Keratinocyte (primary cell): ENCODE data around the gene CCSER1. TPM values are rescaled to one million over a fixed set of nuclear protein-coding genes. Genes with fewer than 3 reads are reported as not detected.

Experiments
- DNase-seq: peaks from one replicate; pipeline ENCODE4 v3.0.0-alpha.2; 2011; ENCODE audit warnings: low read depth, missing footprints, low spot score
- FAIRE-seq: peaks from 2 replicates; lab custom pipeline; 2011; peaks lifted over from hg19 to GRCh38; lab: Jason Lieb, UNC
- H2AFZ ChIP-seq: 2 replicates; pipeline ENCODE4 v1.6.0; 2012; ENCODE audit warnings: low read length, control low read depth, inconsistent platforms; ENCODE audit not compliant: control insufficient read depth
- H3K27ac ChIP-seq: 2 replicates; pipeline ENCODE4 v1.5.1; 2011; ENCODE audit warnings: low read length; ENCODE audit not compliant: control insufficient read depth, insufficient read depth
- H3K27me3 ChIP-seq: 3 replicates; pipeline ENCODE4 v1.6.0; 2011; ENCODE audit warnings: low read length; ENCODE audit not compliant: control insufficient read depth, insufficient read depth; ENCODE audit errors: extremely low read depth
- H3K36me3 ChIP-seq, 2 experiments: 2 replicates in 1 of 2; 3 replicates in 1 of 2; pipeline ENCODE4 v1.5.1; 2011; ENCODE audit warnings: low read length in 2 of 2, mild to moderate bottlenecking in 1 of 2; ENCODE audit not compliant: control insufficient read depth in 2 of 2, insufficient read depth in 2 of 2; ENCODE audit errors: extremely low read depth in 1 of 2
- H3K4me1 ChIP-seq: 3 replicates; pipeline ENCODE4 v1.5.1; 2011; ENCODE audit warnings: low read length; ENCODE audit not compliant: control insufficient read depth, insufficient read depth; ENCODE audit errors: extremely low read depth
- H3K4me2 ChIP-seq: 3 replicates; pipeline ENCODE4 v1.6.0; 2011; ENCODE audit warnings: low read depth, low read length; ENCODE audit not compliant: control insufficient read depth, insufficient read depth; ENCODE audit errors: extremely low read depth
- H3K4me3 ChIP-seq, 3 experiments: fragments of 200-600 bp in 1 of 3; sonication (generic) in 1 of 3; 2 replicates in 2 of 3; 3 replicates in 1 of 3; pipeline ENCODE4 v1.5.1; 2011 to 2016; ENCODE audit warnings: low read length in 3 of 3, mild to moderate bottlenecking in 3 of 3, control low read depth in 2 of 3, inconsistent platforms in 1 of 3, low read depth in 1 of 3, mixed read lengths in 1 of 3, mixed run types in 1 of 3, moderate library complexity in 1 of 3; ENCODE audit not compliant: control insufficient read depth in 2 of 3, insufficient read depth in 2 of 3; ENCODE audit errors: extremely low read depth in 1 of 3
- H3K79me2 ChIP-seq: 2 replicates; pipeline ENCODE4 v1.6.0; 2012; ENCODE audit warnings: low read length; ENCODE audit not compliant: control insufficient read depth, insufficient read depth
- H3K9ac ChIP-seq: 3 replicates; pipeline ENCODE4 v1.6.0; 2011; ENCODE audit warnings: low read length; ENCODE audit not compliant: control insufficient read depth, insufficient read depth; ENCODE audit errors: extremely low read depth
- H3K9me1 ChIP-seq: 3 replicates; pipeline ENCODE4 v1.6.0; 2011; ENCODE audit warnings: low read length; ENCODE audit not compliant: control insufficient read depth, insufficient read depth; ENCODE audit errors: extremely low read depth
- H3K9me3 ChIP-seq: 2 replicates; pipeline ENCODE4 v1.5.1; 2012; ENCODE audit warnings: low read depth, low read length; ENCODE audit not compliant: control insufficient read depth
- H4K20me1 ChIP-seq: 3 replicates; pipeline ENCODE4 v1.6.0; 2011; ENCODE audit warnings: low read length; ENCODE audit not compliant: control insufficient read depth, insufficient read depth; ENCODE audit errors: extremely low read depth
- EZH2 ChIP-seq: IDR thresholded peaks from one replicate; pipeline ENCODE4 v1.6.1; 2012; ENCODE audit warnings: inconsistent platforms, mild to moderate bottlenecking, low read length, moderate library complexity
- dilution Hi-C: fragments of 300-500 bp; cut with MboI; formaldehyde crosslinking; loops from one replicate; pipeline ENCODE4 v1.7.0; 2020; ENCODE audit warnings: low sequenced_read_pairs; ENCODE audit not compliant: extremely low pct_ligation_motif_present
- polyA plus RNA-seq, 5 experiments: library from polyadenylated mRNA; depleted of rRNA in 3 of 5; stranded (reverse) in 3 of 5; stranded (forward) in 1 of 5; unstranded in 1 of 5; fragments of >200 nt; gene quantifications; 1 replicate in 1 of 5; 2 replicates in 3 of 5; 3 replicates in 1 of 5; pipeline versions ENCODE4 v1.2.1 to v1.2.3, GENCODE V29; 2011 to 2012; ENCODE audit warnings: missing spikeins in 2 of 5, low read depth in 1 of 5, low replicate concordance in 1 of 5
- TF ChIP-seq, protein P1 (sequence below), 3 experiments: IDR thresholded peaks in 1 of 3; conservative IDR thresholded peaks in 1 of 3; optimal IDR thresholded peaks in 1 of 3; 2 replicates in 2 of 3; 3 replicates in 1 of 3; pipeline versions ENCODE3 to v1.5.1; 2011; ENCODE audit warnings: low read length in 3 of 3, mild to moderate bottlenecking in 3 of 3, moderate library complexity in 2 of 3, control low read depth in 1 of 3, inconsistent platforms in 1 of 3; ENCODE audit not compliant: insufficient read depth in 2 of 3; ENCODE audit errors: extremely low read depth in 1 of 3

The CCSER1 gene
- polyA plus RNA-seq, 1 donor (not counting 4 experiments of a cell fraction or from before 2014, with no cell fraction given) = 1.2 TPM

DNA sequence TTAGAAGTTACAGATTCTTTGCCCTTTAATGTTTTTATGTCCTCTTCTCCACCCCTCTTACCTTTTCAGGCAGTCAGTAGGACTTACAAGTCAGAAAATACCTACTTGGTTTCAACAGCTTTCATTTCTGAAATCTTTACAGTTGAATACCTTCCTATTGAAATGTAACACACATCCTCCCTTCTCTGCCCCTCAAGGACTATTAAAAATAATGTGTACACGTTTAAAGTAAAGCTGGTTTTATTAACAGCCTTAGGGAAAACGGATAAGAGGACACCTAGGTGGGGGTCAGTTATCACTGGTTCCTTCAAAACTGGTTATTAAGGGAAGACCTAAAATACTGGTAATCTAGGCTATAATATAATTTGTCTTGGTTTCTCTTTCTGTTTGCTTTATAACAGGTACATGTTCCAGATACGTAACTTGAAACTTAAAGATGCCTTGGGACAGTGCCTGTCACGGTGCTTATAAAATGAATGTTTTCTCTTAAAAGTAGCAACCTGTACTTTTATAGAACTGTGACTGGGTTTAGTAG, 1.8 kb downstream of the CCSER1 start:
- H3K9ac ChIP-seq = peak overlapping the region; percentile 67

DNA sequence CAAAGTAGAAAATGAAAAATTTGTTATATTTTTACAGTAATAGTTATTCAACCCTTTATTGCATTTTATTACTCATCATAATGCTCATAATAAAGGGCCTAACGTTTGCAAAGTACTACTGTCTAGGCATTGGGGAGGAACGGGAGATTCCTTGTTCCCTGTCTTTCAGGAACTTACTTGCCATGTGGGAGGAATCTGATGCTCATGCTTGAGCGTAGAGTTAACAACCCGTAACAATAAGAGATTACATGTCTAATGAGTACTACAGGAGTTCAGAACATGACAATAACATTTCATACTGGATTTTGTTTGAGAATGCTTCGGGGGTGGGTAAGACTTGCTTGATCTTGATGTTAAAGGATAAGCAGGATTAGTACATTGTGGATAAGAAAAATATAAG, 2.9 kb downstream of the CCSER1 start:
- H4K20me1 ChIP-seq = no peaks in the 10 kb centered on the region
- H3K9me1 ChIP-seq = no peaks in the 10 kb centered on the region
- TF ChIP-seq EZH2 = no peak
- TF ChIP-seq, protein P1, sequence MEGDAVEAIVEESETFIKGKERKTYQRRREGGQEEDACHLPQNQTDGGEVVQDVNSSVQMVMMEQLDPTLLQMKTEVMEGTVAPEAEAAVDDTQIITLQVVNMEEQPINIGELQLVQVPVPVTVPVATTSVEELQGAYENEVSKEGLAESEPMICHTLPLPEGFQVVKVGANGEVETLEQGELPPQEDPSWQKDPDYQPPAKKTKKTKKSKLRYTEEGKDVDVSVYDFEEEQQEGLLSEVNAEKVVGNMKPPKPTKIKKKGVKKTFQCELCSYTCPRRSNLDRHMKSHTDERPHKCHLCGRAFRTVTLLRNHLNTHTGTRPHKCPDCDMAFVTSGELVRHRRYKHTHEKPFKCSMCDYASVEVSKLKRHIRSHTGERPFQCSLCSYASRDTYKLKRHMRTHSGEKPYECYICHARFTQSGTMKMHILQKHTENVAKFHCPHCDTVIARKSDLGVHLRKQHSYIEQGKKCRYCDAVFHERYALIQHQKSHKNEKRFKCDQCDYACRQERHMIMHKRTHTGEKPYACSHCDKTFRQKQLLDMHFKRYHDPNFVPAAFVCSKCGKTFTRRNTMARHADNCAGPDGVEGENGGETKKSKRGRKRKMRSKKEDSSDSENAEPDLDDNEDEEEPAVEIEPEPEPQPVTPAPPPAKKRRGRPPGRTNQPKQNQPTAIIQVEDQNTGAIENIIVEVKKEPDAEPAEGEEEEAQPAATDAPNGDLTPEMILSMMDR (optimal IDR thresholded peaks at IDR 0.05 in 1 of 3, IDR thresholded peaks at IDR 0.05 in 1 of 3, conservative IDR thresholded peaks at IDR 0.05 in 1 of 3; ENCODE audit: extremely low read depth in 1 of 3, insufficient read depth in 2 of 3, low read length in 3 of 3) = no peak
- H2AFZ ChIP-seq = no peak overlapping the region
- dilution Hi-C loops = no loop called here
- H3K9me3 ChIP-seq = no peaks in the 10 kb centered on the region
- no peak overlapping the region for H3K4me2 ChIP-seq
- H3K27me3 ChIP-seq = no peaks in the 10 kb centered on the region
- FAIRE-seq (no peak), DNase-seq (no peak)
- H3K4me3 ChIP-seq = no peak overlapping the region
- H3K36me3 ChIP-seq = no peaks in the 10 kb centered on the region
- no peak overlapping the region for H3K9ac ChIP-seq
- no peak overlapping the region for H3K27ac ChIP-seq
- H3K4me1 ChIP-seq = peaks cover 11% of the 10 kb centered on the region
- H3K79me2 ChIP-seq = no peaks in the 10 kb centered on the region

More for the DNA sequence above, 1.8 kb downstream of the CCSER1 start:
- Histone ChIP-seq H3K79me2 (no peaks in the 10 kb centered on the region), H4K20me1 (no peaks in the 10 kb centered on the region), H3K4me2 (peak overlapping the region; percentile 90), H3K36me3 (no peaks in the 10 kb centered on the region), H3K4me1 (peaks cover 11% of the 10 kb centered on the region), H3K27ac (no peak overlapping the region), H3K9me1 (no peaks in the 10 kb centered on the region), H3K9me3 (no peaks in the 10 kb centered on the region), H2AFZ (peak overlapping the region; percentile 97), H3K27me3 (no peaks in the 10 kb centered on the region), H3K4me3 (peak overlapping the region; percentile 66 to 80 (median 75))
- DNase-seq = no peak
- dilution Hi-C loops = no loop called here
- TF ChIP-seq, protein P1 (optimal IDR thresholded peaks at IDR 0.05 in 1 of 3, IDR thresholded peaks at IDR 0.05 in 1 of 3, conservative IDR thresholded peaks at IDR 0.05 in 1 of 3; ENCODE audit: extremely low read depth in 1 of 3, insufficient read depth in 2 of 3, low read length in 3 of 3) = no peak
- no peak for TF ChIP-seq EZH2
- FAIRE-seq = no peak
